WTC11 (cell line): ENCODE data around the gene ARPC5. TPM values are rescaled to one million over a fixed set of nuclear protein-coding genes. Genes with fewer than 3 reads are reported as not detected.
"Not testable (repeated sequence)": the region's sequence is repeated elsewhere in the genome, so short reads cannot be mapped to it uniquely, and the experiment has no call there.

ENCODE experiments used
- ATAC-seq: fragments of 200-7000 bp; cut with Tn5 transposase; 2 replicates; pipeline ENCODE4 v1.10.0; 2021; ENCODE audit warnings: mild to moderate bottlenecking, moderate library complexity
- CTCF ChIA-PET: fragments of 300-600 bp; sonication (Branson Sonifier 250); formaldehyde crosslinking; loops from one replicate; lab custom pipeline; 2021; ENCODE audit warnings: antibody characterized with exemption; lab: Charles Lee
- POLR2A ChIA-PET: fragments of 350-600 bp; sonication (Branson Sonifier 250); formaldehyde crosslinking; loops from one replicate; lab custom pipeline; 2021; ENCODE audit warnings: antibody characterized with exemption; lab: Charles Lee
- DNase-seq: peaks from one replicate; pipeline ENCODE4 v3.0.0; 2021; ENCODE audit warnings: low spot score
- H3K27ac Mint-ChIP-seq: 2 replicates; pipeline ENCODE4 v1.8.0; 2021; ENCODE audit warnings: mixed read lengths
- H3K27me3 Mint-ChIP-seq: 2 replicates; pipeline ENCODE4 v1.8.0; 2021; ENCODE audit warnings: low read depth, mild to moderate bottlenecking, moderate library complexity, mixed read lengths
- H3K36me3 Mint-ChIP-seq: 2 replicates; pipeline ENCODE4 v1.8.0; 2021; ENCODE audit warnings: mixed read lengths
- H3K4me1 Mint-ChIP-seq: 2 replicates; pipeline ENCODE4 v1.8.0; 2022; ENCODE audit warnings: mixed read lengths
- H3K4me3 Mint-ChIP-seq: 2 replicates; pipeline ENCODE4 v1.8.0; 2021; ENCODE audit warnings: mild to moderate bottlenecking, moderate library complexity, mixed read lengths
- H3K9me3 Mint-ChIP-seq: 2 replicates; pipeline ENCODE4 v1.8.0; 2021; ENCODE audit warnings: mixed read lengths
- ATF6 ChIP-seq: sonication (generic); formaldehyde crosslinking; IDR thresholded peaks from 2 replicates; pipeline ENCODE4 v1.8.1; 2023; ENCODE audit warnings: mild to moderate bottlenecking, missing genetic modification reagents
- CDX4 ChIP-seq: fragments of 250-450 bp; sonication (Bioruptor Pico); IDR thresholded peaks from 2 replicates; pipeline ENCODE4 v1.9.0; 2021; ENCODE audit warnings: moderate library complexity, mild to moderate bottlenecking, inconsistent platforms, borderline replicate concordance
- E2F4 ChIP-seq: sonication (generic); formaldehyde crosslinking; IDR thresholded peaks from 2 replicates; pipeline ENCODE4 v1.8.1; 2022; ENCODE audit warnings: low read depth, mild to moderate bottlenecking, moderate library complexity, missing genetic modification reagents, borderline replicate concordance
- FOXP1 ChIP-seq: sonication (generic); formaldehyde crosslinking; IDR thresholded peaks from 2 replicates; pipeline ENCODE4 v1.8.0; 2022; ENCODE audit warnings: missing genetic modification reagents, mild to moderate bottlenecking, moderate library complexity, borderline replicate concordance
- FOXP4 ChIP-seq: sonication (generic); formaldehyde crosslinking; IDR thresholded peaks from 2 replicates; pipeline ENCODE4 v1.8.0; 2022; ENCODE audit warnings: mild to moderate bottlenecking, missing genetic modification reagents
- GTF2I ChIP-seq: fragments of 250-450 bp; sonication (Bioruptor Pico); conservative IDR thresholded peaks from 2 replicates; pipeline ENCODE4 v1.4.0; 2021; ENCODE audit warnings: mild to moderate bottlenecking
- JAZF1 ChIP-seq: fragments of 250-450 bp; sonication (Bioruptor Pico); IDR thresholded peaks from 2 replicates; pipeline ENCODE4 v1.9.0; 2021; ENCODE audit warnings: moderate library complexity, mild to moderate bottlenecking, inconsistent platforms
- NFATC4 ChIP-seq: fragments of 250-450 bp; sonication (Bioruptor Pico); IDR thresholded peaks from 2 replicates; pipeline ENCODE4 v1.9.0; 2021; ENCODE audit warnings: mild to moderate bottlenecking
- NR3C1 ChIP-seq: sonication (generic); formaldehyde crosslinking; conservative IDR thresholded peaks from 2 replicates; pipeline ENCODE4 v1.8.1; 2023; ENCODE audit warnings: low read depth, mild to moderate bottlenecking, missing genetic modification reagents
- SMAD3 ChIP-seq: sonication (generic); formaldehyde crosslinking; IDR thresholded peaks from 2 replicates; pipeline ENCODE4 v1.8.0; 2022; ENCODE audit warnings: missing genetic modification reagents, mild to moderate bottlenecking, borderline replicate concordance
- TEAD1 ChIP-seq: sonication (generic); formaldehyde crosslinking; IDR thresholded peaks from 2 replicates; pipeline ENCODE4 v1.8.0; 2022; ENCODE audit warnings: mild to moderate bottlenecking, missing genetic modification reagents
- USF2 ChIP-seq: sonication (generic); formaldehyde crosslinking; IDR thresholded peaks from 2 replicates; pipeline ENCODE4 v1.8.1; 2023; ENCODE audit warnings: mild to moderate bottlenecking, missing genetic modification reagents, moderate library complexity
- ZNF121 ChIP-seq: sonication (generic); formaldehyde crosslinking; IDR thresholded peaks from 2 replicates; pipeline ENCODE4 v1.8.0; 2023; ENCODE audit warnings: missing genetic modification reagents
- ZSCAN18 ChIP-seq: fragments of 250-450 bp; sonication (Bioruptor Pico); IDR thresholded peaks from 2 replicates; pipeline ENCODE4 v2.1.2; 2022; ENCODE audit warnings: mild to moderate bottlenecking, moderate library complexity
- total RNA-seq: library from RNA; stranded (reverse); gene quantifications from 3 replicates; pipeline ENCODE4 v1.2.3, GENCODE V29; 2021

The ARPC5 gene
- total RNA-seq, 1 experiment from 2014 or later = 51.7 TPM

- no peak for TF ChIP-seq CDX4 (CRISPR knock-in tag)
- no peak for TF ChIP-seq FOXP4
- TF ChIP-seq SMAD3 (CRISPR knock-in tag) = no peak
- no peak for TF ChIP-seq ZSCAN18 (CRISPR knock-in tag)
- no peak for TF ChIP-seq NFATC4
- no peak for TF ChIP-seq JAZF1 (CRISPR knock-in tag)
- no peak for TF ChIP-seq GTF2I (CRISPR knock-in tag)
- no peak for TF ChIP-seq NR3C1 (CRISPR knock-in tag)
- no peak for TF ChIP-seq USF2 (CRISPR knock-in tag)
These were observed 15.3 kb downstream of the ARPC5 start (continued) for GRCh38 chr1:183620311-183620710.

GRCh38 chr1:183619781-183620180 lies 15.8 kb downstream of the ARPC5 start:
- H3K36me3 Mint-ChIP-seq = no peaks in the 10 kb centered on the region; the same call in 1 of the 2 replicates
- no peaks in the 10 kb centered on the region for H3K9me3 Mint-ChIP-seq
- no peak for TF ChIP-seq E2F4 (CRISPR knock-in tag)
- TF ChIP-seq, all 79 proteins: peak for 0
- Mint-ChIP-seq H3K27me3 (peaks cover 2% of the 10 kb centered on the region; the same call in 1 of the 2 replicates), H3K27ac (peak overlapping the region; percentile 24; the same call in 1 of the 2 replicates), H3K4me1 (peaks cover 53% of the 10 kb centered on the region), H3K4me3 (no peak overlapping the region)
- ChIA-PET POLR2A (no interaction called here), CTCF (no interaction called here)
- DNase-seq = no peak
- no peak for ATAC-seq

GRCh38 chr1:183618202-183618601 lies 17.4 kb downstream of the ARPC5 start:
- H3K4me3 Mint-ChIP-seq, H3K27me3 Mint-ChIP-seq, POLR2A ChIA-PET, CTCF ChIA-PET, H3K9me3 Mint-ChIP-seq, H3K27ac Mint-ChIP-seq, DNase-seq, H3K36me3 Mint-ChIP-seq, ATAC-seq: not testable (repeated sequence)
- H3K4me1 Mint-ChIP-seq = peaks cover 54% of the 10 kb centered on the region

- ATAC-seq, H3K27ac Mint-ChIP-seq, DNase-seq, CTCF ChIA-PET, POLR2A ChIA-PET, H3K27me3 Mint-ChIP-seq, H3K4me3 Mint-ChIP-seq, H3K36me3 Mint-ChIP-seq: not testable (repeated sequence)
- H3K4me1 Mint-ChIP-seq = peaks cover 11% of the 10 kb centered on the region
- H3K9me3 Mint-ChIP-seq = peaks cover 13% of the 10 kb centered on the region
These were observed 22.6 kb downstream of the ARPC5 start for GRCh38 chr1:183612975-183613374.

- ChIA-PET CTCF (no interaction called here), POLR2A (no interaction called here)
- no peak for TF ChIP-seq TEAD1 (CRISPR knock-in tag)
- TF ChIP-seq FOXP1 (CRISPR knock-in tag) = no peak
- no peak for TF ChIP-seq ZNF121 (CRISPR knock-in tag)
- no peak for TF ChIP-seq ATF6
- no peak for DNase-seq
- no peak for ATAC-seq
- H3K27me3 Mint-ChIP-seq = peaks cover 5% of the 10 kb centered on the region; the same call in 1 of the 2 replicates
- no peak overlapping the region for H3K27ac Mint-ChIP-seq
- H3K4me3 Mint-ChIP-seq = no peak overlapping the region
- peaks cover 8% of the 10 kb centered on the region for H3K4me1 Mint-ChIP-seq
- peaks cover 3% of the 10 kb centered on the region; the same call in 1 of the 2 replicates for H3K36me3 Mint-ChIP-seq
- peaks cover 13% of the 10 kb centered on the region for H3K9me3 Mint-ChIP-seq
These were observed 23.2 kb downstream of the ARPC5 start for GRCh38 chr1:183612407-183612806.
